Measurements from ENCODE around the gene DHDH. TPM values are rescaled to one million over a fixed set of nuclear protein-coding genes. Genes with fewer than 3 reads are reported as not detected.
A peak's percentile ranks its signal among the peaks of the same experiment; 100 is the strongest.

DHDH gene
- total RNA-seq, 2 donors from 2014 or later = 0.50 to 0.86 TPM

DNA sequence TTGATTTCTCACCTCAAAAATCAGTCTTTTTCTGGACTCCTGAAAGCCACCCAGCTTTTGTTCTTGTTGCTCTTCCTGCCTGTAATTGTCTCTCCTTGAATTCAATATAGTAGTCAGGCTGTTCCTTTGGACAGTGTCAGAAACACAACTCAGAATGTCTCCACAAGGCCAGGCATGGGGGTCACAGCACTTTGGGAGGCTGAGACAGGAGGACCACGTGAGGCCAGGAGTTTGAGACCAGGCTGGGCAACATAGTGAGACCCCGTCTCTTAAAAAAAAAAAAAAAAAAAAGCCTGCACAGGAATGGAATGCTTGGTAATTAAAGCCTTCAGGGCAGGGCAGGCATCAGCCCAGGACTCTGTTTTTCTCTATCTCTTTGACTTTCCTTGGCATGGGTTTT is 12.3 kb downstream of the DHDH start:
- no peaks in the 10 kb centered on the region for H3K9me3 ChIP-seq (ENCODE audit: control insufficient read depth, low read length, poor library complexity, severe bottlenecking)

DNA sequence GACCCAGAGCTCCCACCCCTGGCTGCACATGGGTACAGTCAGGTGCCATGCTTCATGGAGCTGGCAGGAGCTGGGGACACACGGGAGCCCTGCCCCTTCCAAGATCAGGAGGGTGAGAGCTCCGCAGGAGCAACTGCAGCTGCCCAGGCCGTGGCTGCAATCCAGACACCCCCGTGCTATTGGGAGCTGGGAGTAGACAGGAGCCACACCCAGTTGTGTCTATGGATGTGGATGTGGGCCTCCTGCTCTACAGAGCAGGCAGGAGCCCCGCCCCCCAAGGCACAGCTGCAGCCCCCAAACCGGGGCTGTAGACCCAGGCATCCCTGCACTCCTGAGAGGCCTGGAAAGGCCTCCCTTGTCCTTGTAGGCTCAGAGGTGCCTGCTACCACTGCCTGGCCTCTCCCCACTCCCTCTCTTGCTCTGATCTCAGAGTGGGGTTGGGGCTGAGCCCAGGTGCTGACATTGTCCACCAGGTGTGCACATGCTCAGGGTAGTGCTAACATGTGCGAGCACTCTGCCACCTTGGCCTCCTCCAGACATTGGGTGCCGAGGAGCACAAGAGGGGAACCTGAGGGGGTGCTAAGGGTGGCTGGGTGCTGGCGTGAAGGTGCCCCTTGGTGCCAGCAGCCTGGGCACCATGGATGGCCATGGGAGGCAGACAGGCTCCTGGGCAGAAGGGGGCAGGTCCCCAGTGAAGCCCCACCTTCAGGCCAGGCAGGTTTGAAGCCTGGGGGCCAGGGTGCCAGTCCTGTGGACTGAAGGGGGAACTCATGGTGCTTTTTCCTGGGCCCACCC is 13.2 kb downstream of the DHDH start:
- H3K4me1 Mint-ChIP-seq = no peaks in the 10 kb centered on the region
- no peak overlapping the region for H3K27ac Mint-ChIP-seq
- DNase-seq (no peak), ATAC-seq (no peak)
- no peaks in the 10 kb centered on the region for H3K27me3 Mint-ChIP-seq
- no peaks in the 10 kb centered on the region for H3K36me3 Mint-ChIP-seq (ENCODE audit: low read depth)
- no peaks in the 10 kb centered on the region for H3K9me3 ChIP-seq (ENCODE audit: control insufficient read depth, low read length, poor library complexity, severe bottlenecking)
- H3K4me3 Mint-ChIP-seq = no peak overlapping the region

More for the DNA sequence above, 12.3 kb downstream of the DHDH start:
- no peak overlapping the region for H3K27ac Mint-ChIP-seq
- no peaks in the 10 kb centered on the region for H3K36me3 Mint-ChIP-seq (ENCODE audit: low read depth)
- H3K4me3 Mint-ChIP-seq = no peak overlapping the region
- DNase-seq (no peak), ATAC-seq (no peak)
- H3K27me3 Mint-ChIP-seq = no peaks in the 10 kb centered on the region
- H3K4me1 Mint-ChIP-seq = no peaks in the 10 kb centered on the region

GRCh38 chr19:48947258-48947542 is 13.7 kb downstream of the DHDH start:
- Mint-ChIP-seq H3K4me3 (no peak overlapping the region), H3K4me1 (no peaks in the 10 kb centered on the region), H3K27ac (no peak overlapping the region), H3K36me3 (ENCODE audit: low read depth) (no peaks in the 10 kb centered on the region), H3K27me3 (no peaks in the 10 kb centered on the region)
- DNase-seq = no peak
- no peaks in the 10 kb centered on the region for H3K9me3 ChIP-seq (ENCODE audit: control insufficient read depth, low read length, poor library complexity, severe bottlenecking)
- ATAC-seq = no peak

- ATAC-seq = no peak
- H3K9me3 ChIP-seq (ENCODE audit: control insufficient read depth, low read length, poor library complexity, severe bottlenecking) = no peaks in the 10 kb centered on the region
- no peak for DNase-seq
- H3K27me3 Mint-ChIP-seq = no peaks in the 10 kb centered on the region
- no peak overlapping the region for H3K4me3 Mint-ChIP-seq
- H3K36me3 Mint-ChIP-seq (ENCODE audit: low read depth) = no peaks in the 10 kb centered on the region
- peaks cover 3% of the 10 kb centered on the region for H3K4me1 Mint-ChIP-seq
- no peak overlapping the region for H3K27ac Mint-ChIP-seq
Observed at GRCh38 chr19:48950159-48950558, 16.7 kb downstream of the DHDH start.

DNA sequence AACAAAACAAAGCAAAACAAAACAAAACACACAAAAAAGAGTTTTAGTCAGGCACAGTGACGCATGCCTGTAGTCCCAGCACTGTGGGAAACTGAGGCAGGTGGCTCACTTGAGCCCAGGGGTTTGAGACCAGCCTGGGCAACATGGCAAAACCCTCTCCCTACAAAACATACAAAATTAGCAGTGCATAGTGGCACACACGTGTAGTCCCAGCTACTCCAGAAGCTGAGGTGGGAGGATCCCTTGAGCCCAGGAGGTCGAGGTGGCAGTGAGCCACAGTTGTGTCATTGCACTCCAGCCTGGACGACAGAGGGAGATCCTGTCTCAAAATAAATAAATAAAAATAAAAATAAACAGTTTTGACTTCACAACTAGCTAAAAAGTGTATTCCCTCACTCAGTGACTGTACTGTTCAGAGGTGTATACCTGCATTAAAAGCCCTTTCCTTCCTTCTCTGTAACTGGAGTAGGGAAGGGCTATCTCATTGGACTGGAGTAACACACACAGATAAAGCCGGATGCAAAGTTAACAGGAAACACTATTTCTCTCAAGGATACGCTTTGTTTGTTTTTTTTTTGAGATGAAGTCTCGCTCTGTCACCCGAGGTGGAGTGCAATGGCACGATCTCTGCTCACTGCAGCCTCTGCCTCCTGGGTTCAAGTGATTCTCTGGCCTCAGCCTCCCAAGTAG is 17.5 kb downstream of the DHDH start:
- no peaks in the 10 kb centered on the region for H3K9me3 ChIP-seq (ENCODE audit: control insufficient read depth, low read length, poor library complexity, severe bottlenecking)
- Mint-ChIP-seq H3K27me3 (no peaks in the 10 kb centered on the region), H3K4me1 (peaks cover 9% of the 10 kb centered on the region), H3K27ac (no peak overlapping the region), H3K36me3 (ENCODE audit: low read depth) (no peaks in the 10 kb centered on the region), H3K4me3 (no peak overlapping the region)
- ATAC-seq (no peak), DNase-seq (no peak)

DNA sequence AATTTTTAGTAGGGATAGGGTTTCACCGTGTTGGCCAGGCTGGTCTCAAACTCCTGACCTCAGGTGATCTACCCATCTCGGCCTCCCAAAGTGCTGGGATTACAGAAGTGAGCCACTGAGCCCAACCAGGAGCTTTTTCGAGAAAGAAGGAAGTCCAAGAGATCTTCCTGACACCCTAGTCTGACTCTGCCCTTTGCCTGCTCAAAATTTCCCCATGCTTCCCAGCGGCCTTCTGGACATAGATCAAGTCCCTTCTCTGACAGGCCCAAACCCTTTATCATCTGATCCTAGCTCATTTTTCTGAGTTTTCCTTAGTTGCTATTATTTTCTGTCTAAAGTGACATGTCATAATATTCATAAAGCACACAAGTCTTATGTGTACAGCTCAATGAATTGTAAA is 19.6 kb downstream of the DHDH start:
- Mint-ChIP-seq H3K27me3 (no peaks in the 10 kb centered on the region), H3K27ac (no peak overlapping the region), H3K36me3 (ENCODE audit: low read depth) (peaks cover 2% of the 10 kb centered on the region), H3K4me3 (no peak overlapping the region), H3K4me1 (peaks cover 17% of the 10 kb centered on the region)
- ATAC-seq (no peak), DNase-seq (no peak)
- H3K9me3 ChIP-seq (ENCODE audit: control insufficient read depth, low read length, poor library complexity, severe bottlenecking) = no peaks in the 10 kb centered on the region

DNA sequence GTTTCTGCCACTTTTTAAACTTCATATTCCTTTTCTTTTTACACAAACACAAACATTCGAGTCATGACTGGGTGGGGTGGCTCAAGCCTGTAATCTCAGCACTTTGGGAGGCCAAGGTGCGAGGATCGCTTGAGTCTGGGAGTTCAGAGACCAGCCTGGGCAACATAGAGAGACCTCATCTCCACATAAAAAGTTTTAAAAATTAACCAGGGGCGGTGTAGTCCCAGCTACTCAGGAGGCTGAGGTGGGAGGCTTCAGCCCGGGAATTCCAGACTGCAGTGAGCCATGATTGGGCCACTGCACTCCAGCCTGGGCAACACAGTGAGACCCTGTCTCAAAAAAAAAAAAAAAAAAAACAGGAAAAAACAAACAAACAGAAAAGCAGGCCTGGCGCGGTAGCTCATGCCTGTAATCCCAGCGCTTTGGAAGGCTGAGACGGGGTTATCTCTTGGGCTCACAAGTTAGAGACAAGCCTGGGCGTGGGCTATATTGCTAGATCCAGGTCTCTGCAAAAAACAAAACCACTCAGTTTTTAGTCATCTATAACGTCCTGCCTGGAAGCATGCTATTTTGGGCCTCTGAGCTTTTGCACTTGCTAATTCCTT is 20.6 kb downstream of the DHDH start:
- DNase-seq (no peak), ATAC-seq (no peak)
- H3K9me3 ChIP-seq (ENCODE audit: control insufficient read depth, low read length, poor library complexity, severe bottlenecking) = no peaks in the 10 kb centered on the region
- H3K27ac Mint-ChIP-seq = peak overlapping the region; percentile 57
- peaks cover 2% of the 10 kb centered on the region for H3K36me3 Mint-ChIP-seq (ENCODE audit: low read depth)
- peak overlapping the region; percentile 93 for H3K4me3 Mint-ChIP-seq
- H3K27me3 Mint-ChIP-seq = no peaks in the 10 kb centered on the region
- peaks cover 19% of the 10 kb centered on the region for H3K4me1 Mint-ChIP-seq

DNA sequence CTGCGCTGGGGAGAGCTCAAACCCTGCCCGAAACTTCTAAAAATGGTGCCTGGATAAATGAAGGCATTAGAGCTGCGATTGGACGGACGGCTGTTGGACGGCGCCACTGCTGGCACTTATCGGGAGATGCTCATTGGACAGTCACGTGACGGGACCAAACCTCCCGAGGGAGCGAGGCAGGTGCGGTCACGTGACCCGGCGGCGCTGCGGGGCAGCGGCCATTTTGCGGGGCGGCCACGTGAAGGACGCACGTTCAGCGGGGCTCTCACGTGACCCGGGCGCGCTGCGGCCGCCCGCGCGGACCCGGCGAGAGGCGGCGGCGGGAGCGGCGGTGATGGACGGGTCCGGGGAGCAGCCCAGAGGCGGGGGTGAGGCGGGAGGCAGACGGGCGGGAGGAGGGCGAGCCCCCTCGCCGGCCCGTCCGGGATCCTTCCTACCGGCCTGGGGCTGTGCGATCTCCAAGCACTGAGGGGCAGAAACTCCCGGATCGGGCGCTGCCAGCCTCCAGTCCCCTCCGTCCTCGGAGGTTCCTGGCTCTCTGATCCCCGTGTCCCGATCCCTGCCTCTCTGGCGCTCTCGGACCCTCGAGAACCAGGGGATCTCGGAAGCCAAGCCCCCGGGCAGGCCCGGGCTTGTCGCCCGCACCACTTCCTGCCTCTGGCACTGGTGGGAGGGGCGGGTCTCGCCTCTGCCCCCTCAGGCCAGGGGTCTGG is 21.3 kb downstream of the DHDH start, which contains the start of gene BAX:
Gene BAX (plus strand): TSS at position 281 of the 713 bp plus-strand sequence. CDS start 54 bp downstream, at position 335.
- Mint-ChIP-seq H3K4me3 (peak within 1 kb of the TSS; percentile 93), H3K36me3 (ENCODE audit: low read depth) (peaks cover 2% of the 10 kb centered on the region), H3K4me1 (peaks cover 19% of the 10 kb centered on the region), H3K27me3 (no peaks in the 10 kb centered on the region), H3K27ac (peak within 1 kb of the TSS; percentile 76)
- H3K9me3 ChIP-seq (ENCODE audit: control insufficient read depth, low read length, poor library complexity, severe bottlenecking) = no peaks in the 10 kb centered on the region
- ATAC-seq (peak; percentile 95), DNase-seq (peak; percentile 70 to 82 (median 76))

- H3K4me3 Mint-ChIP-seq = peak overlapping the region; percentile 93
- peak overlapping the region; percentile 76 for H3K27ac Mint-ChIP-seq
- no peak for ATAC-seq
- no peaks in the 10 kb centered on the region for H3K27me3 Mint-ChIP-seq
- DNase-seq = no peak
- H3K4me1 Mint-ChIP-seq = peaks cover 19% of the 10 kb centered on the region
- no peaks in the 10 kb centered on the region for H3K9me3 ChIP-seq (ENCODE audit: control insufficient read depth, low read length, poor library complexity, severe bottlenecking)
- peaks cover 2% of the 10 kb centered on the region for H3K36me3 Mint-ChIP-seq (ENCODE audit: low read depth)
Observed at GRCh38 chr19:48955308-48955958, 21.9 kb downstream of the DHDH start.

DNA sequence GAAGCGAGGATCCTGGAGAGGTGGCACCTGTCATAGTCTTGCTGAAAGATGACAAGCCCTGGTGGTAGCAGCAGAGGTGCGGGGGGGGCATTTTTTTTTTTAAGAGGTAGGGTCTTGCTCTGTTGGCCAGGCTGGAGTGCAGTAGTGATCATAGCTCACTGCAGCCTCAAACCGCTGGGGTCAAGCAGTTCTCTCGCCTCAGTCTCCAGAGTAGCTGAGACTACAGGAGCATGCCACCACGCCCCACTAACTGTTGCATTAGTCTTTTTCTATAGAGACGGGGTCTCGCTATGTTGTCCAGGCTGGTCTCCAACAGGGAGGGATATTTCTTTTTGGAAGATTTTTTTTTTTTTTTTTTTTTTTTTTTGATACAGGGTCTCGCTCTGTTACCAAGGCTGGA is 24.5 kb downstream of the DHDH start:
- H3K36me3 Mint-ChIP-seq (ENCODE audit: low read depth) = peaks cover 2% of the 10 kb centered on the region
- no peaks in the 10 kb centered on the region for H3K27me3 Mint-ChIP-seq
- no peaks in the 10 kb centered on the region for H3K9me3 ChIP-seq (ENCODE audit: control insufficient read depth, low read length, poor library complexity, severe bottlenecking)
- DNase-seq (no peak), ATAC-seq (no peak)
- H3K4me1 Mint-ChIP-seq = peaks cover 38% of the 10 kb centered on the region
- no peak overlapping the region for H3K27ac Mint-ChIP-seq
- no peak overlapping the region for H3K4me3 Mint-ChIP-seq

- H3K36me3 Mint-ChIP-seq (ENCODE audit: low read depth) = peaks cover 2% of the 10 kb centered on the region
- peaks cover 49% of the 10 kb centered on the region for H3K4me1 Mint-ChIP-seq
- no peak overlapping the region for H3K4me3 Mint-ChIP-seq
- no peaks in the 10 kb centered on the region for H3K9me3 ChIP-seq (ENCODE audit: control insufficient read depth, low read length, poor library complexity, severe bottlenecking)
- ATAC-seq = no peak
- DNase-seq = no peak
- H3K27ac Mint-ChIP-seq = peak overlapping the region; percentile 47
- H3K27me3 Mint-ChIP-seq = no peaks in the 10 kb centered on the region
Observed at GRCh38 chr19:48959341-48960239, 26.1 kb downstream of the DHDH start.

DNA sequence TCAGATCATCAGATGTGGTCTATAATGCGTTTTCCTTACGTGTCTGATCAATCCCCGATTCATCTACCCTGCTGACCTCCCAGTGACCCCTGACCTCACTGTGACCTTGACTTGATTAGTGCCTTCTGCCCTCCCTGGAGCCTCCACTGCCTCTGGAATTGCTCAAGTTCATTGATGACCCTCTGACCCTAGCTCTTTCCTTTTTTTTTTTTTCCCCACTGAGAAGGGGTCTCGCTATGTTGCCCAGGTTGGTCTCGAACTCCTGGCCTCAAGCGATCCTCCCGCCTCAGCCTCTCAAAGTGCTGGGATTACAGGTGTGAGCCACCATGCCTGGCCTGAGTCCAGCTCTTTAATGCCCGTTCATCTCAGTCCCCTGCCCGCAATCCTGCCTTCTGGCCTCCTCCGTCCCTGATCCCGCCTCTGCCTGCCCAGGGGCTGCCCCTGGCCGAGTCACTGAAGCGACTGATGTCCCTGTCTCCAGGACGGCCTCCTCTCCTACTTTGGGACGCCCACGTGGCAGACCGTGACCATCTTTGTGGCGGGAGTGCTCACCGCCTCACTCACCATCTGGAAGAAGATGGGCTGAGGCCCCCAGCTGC is 27.7 kb downstream of the DHDH start:
- Mint-ChIP-seq H3K36me3 (ENCODE audit: low read depth) (peaks cover 2% of the 10 kb centered on the region), H3K4me3 (peak overlapping the region; percentile 73)
- ATAC-seq = no peak

More for the DNA sequence above, 27.7 kb downstream of the DHDH start:
- Mint-ChIP-seq H3K27me3 (no peaks in the 10 kb centered on the region), H3K27ac (peak overlapping the region; percentile 99), H3K4me1 (peaks cover 54% of the 10 kb centered on the region)
- H3K9me3 ChIP-seq (ENCODE audit: control insufficient read depth, low read length, poor library complexity, severe bottlenecking) = no peaks in the 10 kb centered on the region
- no peak for DNase-seq
